Lower leg skin (tissue), 3 donors: ENCODE measurements around the gene WWOX.

Source experiments
- POLR2A ChIP-seq, 2 donors: fragments of 450-650 bp; IDR thresholded peaks; one replicate each; pipeline ENCODE4 v1.6.1; 2016 to 2017; ENCODE audit warnings: antibody characterized with exemption in 2 of 2, mild to moderate bottlenecking in 1 of 2, moderate library complexity in 1 of 2
- TF ChIP-seq, protein P1 (sequence below), 3 donors: fragments of 450-650 bp; IDR thresholded peaks; one replicate each; pipeline ENCODE4 v1.5.1; 2016; ENCODE audit warnings: antibody characterized with exemption in 3 of 3, mild to moderate bottlenecking in 3 of 3, moderate library complexity in 2 of 3

DNA sequence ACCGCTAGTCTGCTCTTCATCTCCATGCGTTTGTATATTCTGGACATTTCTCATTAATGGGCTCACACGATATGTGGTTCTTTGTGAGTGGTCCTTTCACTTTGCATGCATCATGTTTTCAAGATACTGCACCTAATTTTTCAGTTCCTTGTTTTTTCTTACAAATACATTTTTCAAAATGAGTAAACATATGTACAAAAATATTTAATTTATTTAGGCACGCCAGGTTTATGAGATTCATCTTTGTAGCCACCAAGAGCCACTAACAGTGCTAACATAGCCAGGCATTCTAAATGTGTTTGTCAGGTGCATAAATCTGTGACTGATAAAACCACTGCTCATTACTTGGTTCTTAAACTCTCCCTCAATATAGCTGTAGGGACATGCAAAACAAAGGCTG is 375.3 kb downstream of the WWOX start:
- TF ChIP-seq, protein P1, sequence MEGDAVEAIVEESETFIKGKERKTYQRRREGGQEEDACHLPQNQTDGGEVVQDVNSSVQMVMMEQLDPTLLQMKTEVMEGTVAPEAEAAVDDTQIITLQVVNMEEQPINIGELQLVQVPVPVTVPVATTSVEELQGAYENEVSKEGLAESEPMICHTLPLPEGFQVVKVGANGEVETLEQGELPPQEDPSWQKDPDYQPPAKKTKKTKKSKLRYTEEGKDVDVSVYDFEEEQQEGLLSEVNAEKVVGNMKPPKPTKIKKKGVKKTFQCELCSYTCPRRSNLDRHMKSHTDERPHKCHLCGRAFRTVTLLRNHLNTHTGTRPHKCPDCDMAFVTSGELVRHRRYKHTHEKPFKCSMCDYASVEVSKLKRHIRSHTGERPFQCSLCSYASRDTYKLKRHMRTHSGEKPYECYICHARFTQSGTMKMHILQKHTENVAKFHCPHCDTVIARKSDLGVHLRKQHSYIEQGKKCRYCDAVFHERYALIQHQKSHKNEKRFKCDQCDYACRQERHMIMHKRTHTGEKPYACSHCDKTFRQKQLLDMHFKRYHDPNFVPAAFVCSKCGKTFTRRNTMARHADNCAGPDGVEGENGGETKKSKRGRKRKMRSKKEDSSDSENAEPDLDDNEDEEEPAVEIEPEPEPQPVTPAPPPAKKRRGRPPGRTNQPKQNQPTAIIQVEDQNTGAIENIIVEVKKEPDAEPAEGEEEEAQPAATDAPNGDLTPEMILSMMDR (IDR thresholded peaks at IDR 0.05): no peak
- no peak for TF ChIP-seq POLR2A (IDR thresholded peaks at IDR 0.05)
